Measurements from ENCODE around the gene TIGIT. TPM values are rescaled to one million over a fixed set of nuclear protein-coding genes. Genes with fewer than 3 reads are reported as not detected.

The TIGIT gene
- total and polyA plus RNA-seq, 8 donors: 0.25 to 1.2 (median 0.50) TPM; not detected in 2

DNA sequence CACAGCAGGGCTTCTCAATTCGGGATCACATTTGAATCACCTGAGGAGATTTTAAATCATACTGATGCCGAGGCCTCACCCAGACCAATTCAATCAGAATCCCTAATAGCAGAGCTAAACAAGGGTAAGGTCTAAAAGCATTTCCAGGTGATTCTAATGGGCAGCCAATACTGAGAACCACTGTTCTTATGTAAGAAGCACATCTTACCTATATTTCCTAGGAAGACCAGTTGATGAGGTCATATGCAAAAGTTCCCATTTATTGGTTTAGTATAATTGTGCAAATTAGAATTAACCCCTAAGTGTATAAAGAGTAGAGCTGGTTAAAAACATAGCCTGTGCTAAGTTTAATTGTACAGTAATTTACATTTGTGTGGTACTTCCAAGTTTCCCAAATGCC is 2.1 kb downstream of the TIGIT start:
- intact Hi-C loops (cut with DNase I; ENCODE audit: low total_unique reads): no loop called here

GRCh38 chr3:114299421-114299820 is 5.6 kb downstream of the TIGIT start:
- intact Hi-C loops (cut with DNase I; ENCODE audit: low total_unique reads): no loop called here
- Histone ChIP-seq H3K4me1 (no peaks in the 10 kb centered on the region), H3K36me3 (no peaks in the 10 kb centered on the region), H3K9me3 (no peaks in the 10 kb centered on the region), H3K27ac (no peak overlapping the region), H3K4me3 (no peak overlapping the region), H3K27me3 (no peaks in the 10 kb centered on the region)
- WGBS, 5 donors: 74 to 80% (median 77%) methylated on average over 12 to 13 of the region's 13 CpGs
- TF ChIP-seq POLR2A (IDR thresholded peaks at IDR 0.05): no peak
- TF ChIP-seq, protein P1, sequence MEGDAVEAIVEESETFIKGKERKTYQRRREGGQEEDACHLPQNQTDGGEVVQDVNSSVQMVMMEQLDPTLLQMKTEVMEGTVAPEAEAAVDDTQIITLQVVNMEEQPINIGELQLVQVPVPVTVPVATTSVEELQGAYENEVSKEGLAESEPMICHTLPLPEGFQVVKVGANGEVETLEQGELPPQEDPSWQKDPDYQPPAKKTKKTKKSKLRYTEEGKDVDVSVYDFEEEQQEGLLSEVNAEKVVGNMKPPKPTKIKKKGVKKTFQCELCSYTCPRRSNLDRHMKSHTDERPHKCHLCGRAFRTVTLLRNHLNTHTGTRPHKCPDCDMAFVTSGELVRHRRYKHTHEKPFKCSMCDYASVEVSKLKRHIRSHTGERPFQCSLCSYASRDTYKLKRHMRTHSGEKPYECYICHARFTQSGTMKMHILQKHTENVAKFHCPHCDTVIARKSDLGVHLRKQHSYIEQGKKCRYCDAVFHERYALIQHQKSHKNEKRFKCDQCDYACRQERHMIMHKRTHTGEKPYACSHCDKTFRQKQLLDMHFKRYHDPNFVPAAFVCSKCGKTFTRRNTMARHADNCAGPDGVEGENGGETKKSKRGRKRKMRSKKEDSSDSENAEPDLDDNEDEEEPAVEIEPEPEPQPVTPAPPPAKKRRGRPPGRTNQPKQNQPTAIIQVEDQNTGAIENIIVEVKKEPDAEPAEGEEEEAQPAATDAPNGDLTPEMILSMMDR (IDR thresholded peaks at IDR 0.05): no peak
- no peak for TF ChIP-seq POLR2AphosphoS5 (IDR thresholded peaks at IDR 0.05)
- no peak for TF ChIP-seq EP300 (IDR thresholded peaks at IDR 0.05)
- DNase-seq: peak in 1 of 2 donors; percentile 17

More for the DNA sequence above, 2.1 kb downstream of the TIGIT start:
- Histone ChIP-seq H3K27me3 (no peaks in the 10 kb centered on the region), H3K36me3 (no peaks in the 10 kb centered on the region), H3K4me1 (no peaks in the 10 kb centered on the region), H3K4me3 (no peak overlapping the region), H3K27ac (no peak overlapping the region), H3K9me3 (no peaks in the 10 kb centered on the region)
- TF ChIP-seq, protein P1 (IDR thresholded peaks at IDR 0.05): no peak
- TF ChIP-seq EP300 (IDR thresholded peaks at IDR 0.05): no peak
- TF ChIP-seq POLR2AphosphoS5 (IDR thresholded peaks at IDR 0.05): no peak
- no peak for TF ChIP-seq POLR2A (IDR thresholded peaks at IDR 0.05)
- DNase-seq: no peak
- 81 to 86% (median 83%) methylated on average over 1 to 2 of the region's 2 CpGs for WGBS, 5 donors

DNA sequence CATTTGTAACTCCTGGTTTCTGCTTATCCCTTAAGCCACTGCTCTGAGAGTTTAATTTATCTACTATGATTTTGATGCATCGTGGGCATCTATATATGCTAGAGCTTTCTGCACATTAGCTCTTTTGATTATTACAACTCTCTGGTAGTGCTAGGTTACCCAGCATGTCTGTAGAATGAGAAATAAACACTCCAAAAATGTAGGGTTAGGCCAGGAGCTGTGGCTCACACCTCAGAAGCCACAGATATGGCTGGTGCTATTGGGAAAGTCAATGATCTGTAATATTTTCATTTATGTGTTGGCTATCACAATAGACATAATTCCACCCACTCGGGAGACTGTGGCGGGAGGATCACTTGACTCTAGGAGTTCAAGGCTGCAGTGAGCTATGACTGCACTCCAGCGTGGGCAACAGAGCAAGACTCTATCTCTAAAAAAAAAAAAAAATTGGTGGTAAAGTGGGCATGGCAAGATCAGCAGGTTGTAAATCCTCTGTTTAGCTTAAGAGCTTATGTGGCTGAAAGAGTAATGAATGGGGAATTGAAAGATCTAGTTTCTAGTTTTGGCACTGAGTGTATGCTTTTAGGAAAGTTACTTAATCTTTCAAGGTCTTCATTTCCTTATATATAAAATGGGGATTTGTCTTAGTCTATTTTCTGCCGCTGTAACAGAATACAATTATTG is 6.3 kb downstream of the TIGIT start:
- TF ChIP-seq, protein P1 (IDR thresholded peaks at IDR 0.05): no peak
- TF ChIP-seq POLR2AphosphoS5 (IDR thresholded peaks at IDR 0.05): no peak
- TF ChIP-seq EP300 (IDR thresholded peaks at IDR 0.05): no peak
- no peak for TF ChIP-seq POLR2A (IDR thresholded peaks at IDR 0.05)
- H3K27ac ChIP-seq: no peak overlapping the region
- 87 to 94% (median 91%) methylated on average over 5 of the region's 5 CpGs for WGBS, 5 donors
- H3K27me3 ChIP-seq: no peaks in the 10 kb centered on the region
- H3K36me3 ChIP-seq: no peaks in the 10 kb centered on the region
- H3K4me3 ChIP-seq: no peak overlapping the region
- intact Hi-C loops (cut with DNase I; ENCODE audit: low total_unique reads): no loop called here
- DNase-seq: no peak
- no peaks in the 10 kb centered on the region for H3K9me3 ChIP-seq
- H3K4me1 ChIP-seq: no peaks in the 10 kb centered on the region

GRCh38 chr3:114307222-114307830 is 13.5 kb downstream of the TIGIT start:
- peak overlapping the region in 2 of 5 donors; percentile 32 to 38 for H3K27ac ChIP-seq
- H3K9me3 ChIP-seq: no peaks in the 10 kb centered on the region
- no peak for TF ChIP-seq EP300 (IDR thresholded peaks at IDR 0.05)
- H3K36me3 ChIP-seq: no peaks in the 10 kb centered on the region
- WGBS, 5 donors: 71 to 82% (median 79%) methylated on average over 8 of the region's 8 CpGs
- no peak for DNase-seq
- intact Hi-C loops (cut with DNase I; ENCODE audit: low total_unique reads): no loop called here
- no peaks in the 10 kb centered on the region for H3K4me1 ChIP-seq
- no peaks in the 10 kb centered on the region for H3K27me3 ChIP-seq
- no peak overlapping the region for H3K4me3 ChIP-seq

DNA sequence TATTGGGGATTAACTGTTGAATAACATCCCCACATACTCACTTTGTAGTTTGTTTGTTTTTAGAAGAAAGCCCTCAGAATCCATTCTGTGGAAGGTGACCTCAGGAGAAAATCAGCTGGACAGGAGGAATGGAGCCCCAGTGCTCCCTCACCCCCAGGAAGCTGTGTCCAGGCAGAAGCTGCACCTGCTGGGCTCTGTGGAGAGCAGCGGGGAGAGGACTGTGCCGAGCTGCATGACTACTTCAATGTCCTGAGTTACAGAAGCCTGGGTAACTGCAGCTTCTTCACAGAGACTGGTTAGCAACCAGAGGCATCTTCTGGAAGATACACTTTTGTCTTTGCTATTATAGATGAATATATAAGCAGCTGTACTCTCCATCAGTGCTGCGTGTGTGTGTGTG is 14.0 kb downstream of the TIGIT start:
- H3K9me3 ChIP-seq: no peaks in the 10 kb centered on the region
- H3K4me1 ChIP-seq: no peaks in the 10 kb centered on the region
- whole genome bisulfite sequencing, 5 donors: 63 to 88% (median 75%) methylated on average over 2 to 3 of the region's 3 CpGs
- TF ChIP-seq POLR2AphosphoS5 (IDR thresholded peaks at IDR 0.05) (no peak), POLR2A (IDR thresholded peaks at IDR 0.05) (no peak), EP300 (IDR thresholded peaks at IDR 0.05) (no peak)
- TF ChIP-seq, protein P1 (IDR thresholded peaks at IDR 0.05): no peak
- H3K4me3 ChIP-seq: no peak overlapping the region
- no peaks in the 10 kb centered on the region for H3K27me3 ChIP-seq
- no peak for DNase-seq
- no peaks in the 10 kb centered on the region for H3K36me3 ChIP-seq
- peak overlapping the region in 1 of 5 donors; percentile 8 for H3K27ac ChIP-seq
- intact Hi-C loops (cut with DNase I; ENCODE audit: low total_unique reads): no loop called here
